ENCODE data around the gene LAGE3.

DNA sequence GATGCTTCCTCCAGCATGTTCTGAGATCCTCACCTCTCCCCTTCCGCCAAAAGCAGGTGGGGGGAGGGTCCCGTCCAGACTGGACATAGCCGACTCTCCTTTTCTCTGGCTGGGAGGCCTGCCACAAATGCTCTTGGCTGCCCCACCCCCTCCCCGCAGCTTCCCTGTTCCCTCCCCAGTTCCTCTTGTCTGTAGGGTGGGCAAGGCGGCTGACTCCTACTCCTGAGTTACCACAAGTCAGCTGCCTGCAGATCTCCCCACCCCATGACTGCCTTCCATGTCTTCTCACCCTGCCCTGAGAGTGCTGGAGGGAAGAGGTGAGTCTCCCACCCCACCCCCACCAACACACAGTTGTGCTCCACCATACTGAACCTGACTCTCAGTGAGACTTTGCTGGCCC is 47.7 kb downstream of the LAGE3 start:
- TF ChIP-seq, protein P1, sequence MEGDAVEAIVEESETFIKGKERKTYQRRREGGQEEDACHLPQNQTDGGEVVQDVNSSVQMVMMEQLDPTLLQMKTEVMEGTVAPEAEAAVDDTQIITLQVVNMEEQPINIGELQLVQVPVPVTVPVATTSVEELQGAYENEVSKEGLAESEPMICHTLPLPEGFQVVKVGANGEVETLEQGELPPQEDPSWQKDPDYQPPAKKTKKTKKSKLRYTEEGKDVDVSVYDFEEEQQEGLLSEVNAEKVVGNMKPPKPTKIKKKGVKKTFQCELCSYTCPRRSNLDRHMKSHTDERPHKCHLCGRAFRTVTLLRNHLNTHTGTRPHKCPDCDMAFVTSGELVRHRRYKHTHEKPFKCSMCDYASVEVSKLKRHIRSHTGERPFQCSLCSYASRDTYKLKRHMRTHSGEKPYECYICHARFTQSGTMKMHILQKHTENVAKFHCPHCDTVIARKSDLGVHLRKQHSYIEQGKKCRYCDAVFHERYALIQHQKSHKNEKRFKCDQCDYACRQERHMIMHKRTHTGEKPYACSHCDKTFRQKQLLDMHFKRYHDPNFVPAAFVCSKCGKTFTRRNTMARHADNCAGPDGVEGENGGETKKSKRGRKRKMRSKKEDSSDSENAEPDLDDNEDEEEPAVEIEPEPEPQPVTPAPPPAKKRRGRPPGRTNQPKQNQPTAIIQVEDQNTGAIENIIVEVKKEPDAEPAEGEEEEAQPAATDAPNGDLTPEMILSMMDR (optimal IDR thresholded peaks at IDR 0.05 in 1 of 3, IDR thresholded peaks at IDR 0.05 in 1 of 3, conservative IDR thresholded peaks at IDR 0.05 in 1 of 3; ENCODE audit: extremely low read depth in 1 of 3, insufficient read depth in 2 of 3, low read length in 3 of 3) = no peak
- TF ChIP-seq EZH2 (IDR thresholded peaks at IDR 0.05; ENCODE audit: low read length) = no peak
